Naive thymus-derived CD4-positive, alpha-beta T cell (primary cell): ENCODE results near the gene RPL39. TPM values are rescaled to one million over a fixed set of nuclear protein-coding genes. Genes with fewer than 3 reads are reported as not detected.
A peak's percentile ranks its signal among the peaks of the same experiment; 100 is the strongest.
"Not testable (repeated sequence)": the region's sequence is repeated elsewhere in the genome, so short reads cannot be mapped to it uniquely, and the experiment has no call there.

ENCODE experiments used
- ATAC-seq: fragments of 150-1000 bp; cut with Tn5 transposase; 2 replicates; pipeline ENCODE4 v1.10.0; 2021; ENCODE audit warnings: mild to moderate bottlenecking, moderate library complexity
- CTCF ChIA-PET: fragments of 350-600 bp; sonication (Branson Sonifier 250); formaldehyde crosslinking; loops from one replicate; lab custom pipeline; 2021; ENCODE audit warnings: antibody characterized with exemption; lab: Charles Lee
- POLR2A ChIA-PET: fragments of 350-600 bp; sonication (Branson Sonifier 250); formaldehyde crosslinking; loops from one replicate; lab custom pipeline; 2021; ENCODE audit warnings: antibody characterized with exemption, inconsistent platforms; lab: Charles Lee
- DNase-seq, 9 donors: peaks; one replicate each; pipeline versions ENCODE4 v3.0.0 to v3.0.0-alpha.2; 2020 to 2022; ENCODE audit warnings: mixed read lengths in 1 of 9
- H3K27ac ChIP-seq: one replicate; pipeline ENCODE4 v1.7.0; 2013; ENCODE audit warnings: mild to moderate bottlenecking, low read depth, low read length, moderate library complexity
- H3K27me3 ChIP-seq, 2 donors: one replicate each; pipeline ENCODE4 v1.7.0; 2013; ENCODE audit warnings: low read length in 2 of 2, mild to moderate bottlenecking in 2 of 2, moderate library complexity in 2 of 2; ENCODE audit not compliant: control insufficient read depth in 2 of 2, insufficient read depth in 2 of 2
- H3K36me3 ChIP-seq, 3 experiments: 1 replicate in 2 of 3; 2 replicates in 1 of 3; pipeline ENCODE4 v1.7.0; 2013; ENCODE audit warnings: low read length in 3 of 3, mild to moderate bottlenecking in 3 of 3, moderate library complexity in 1 of 3; ENCODE audit not compliant: insufficient read depth in 3 of 3, control insufficient read depth in 2 of 3
- H3K4me1 ChIP-seq, 2 donors: one replicate each; pipeline ENCODE4 v1.7.0; 2013; ENCODE audit warnings: low read length in 2 of 2, mild to moderate bottlenecking in 2 of 2, moderate library complexity in 1 of 2; ENCODE audit not compliant: control insufficient read depth in 2 of 2, insufficient read depth in 2 of 2
- H3K4me3 ChIP-seq: 2 replicates; pipeline ENCODE4 v1.7.0; 2013; ENCODE audit warnings: mild to moderate bottlenecking, low read length
- H3K9me3 ChIP-seq, 3 experiments: 1 replicate in 2 of 3; 2 replicates in 1 of 3; pipeline ENCODE4 v1.7.0; 2013; ENCODE audit warnings: low read length in 3 of 3; ENCODE audit not compliant: control insufficient read depth in 2 of 3
- H3K27ac Mint-ChIP-seq, 9 donors: one replicate each; pipeline ENCODE4 v1.8.0; 2020 to 2022; ENCODE audit warnings: mixed read lengths in 9 of 9, mild to moderate bottlenecking in 8 of 9, moderate library complexity in 5 of 9, inconsistent platforms in 2 of 9
- H3K27me3 Mint-ChIP-seq, 5 donors: one replicate each; pipeline ENCODE4 v1.8.0; 2021 to 2022; ENCODE audit warnings: mixed read lengths in 5 of 5, mild to moderate bottlenecking in 1 of 5
- H3K36me3 Mint-ChIP-seq, 5 donors: one replicate each; pipeline ENCODE4 v1.8.0; 2020 to 2022; ENCODE audit warnings: mixed read lengths in 5 of 5, mild to moderate bottlenecking in 3 of 5, inconsistent platforms in 1 of 5
- H3K4me1 Mint-ChIP-seq, 7 donors: one replicate each; pipeline ENCODE4 v1.8.0; 2020 to 2022; ENCODE audit warnings: mixed read lengths in 7 of 7, mild to moderate bottlenecking in 3 of 7, inconsistent platforms in 1 of 7
- H3K4me3 Mint-ChIP-seq, 10 donors: one replicate each; pipeline ENCODE4 v1.8.0; 2020 to 2022; ENCODE audit warnings: mild to moderate bottlenecking in 10 of 10, mixed read lengths in 10 of 10, moderate library complexity in 6 of 10, inconsistent platforms in 2 of 10
- H3K9me3 Mint-ChIP-seq, 11 donors: one replicate each; pipeline ENCODE4 v1.8.0; 2020 to 2022; ENCODE audit warnings: mixed read lengths in 11 of 11, mild to moderate bottlenecking in 4 of 11, inconsistent platforms in 1 of 11, moderate library complexity in 1 of 11
- intact Hi-C, 2 donors: fragments of 100-400 bp; cut with micrococcal nuclease; formaldehyde crosslinking; loops; one replicate each; pipeline ENCODE4 v1.15.1; 2023
- polyA plus RNA-seq, 2 donors: library from polyadenylated mRNA; unstranded; fragments of 300-500 nt; fragmentation: Illumina TruSeq; gene quantifications; one replicate each; pipeline ENCODE4 v1.2.3, GENCODE V29; 2021
- total RNA-seq, 6 experiments: library from RNA in 5 of 6; stranded (reverse) in 5 of 6; gene quantifications; 1 replicate in 5 of 6; 2 replicates in 1 of 6; pipeline ENCODE4 v1.2.3 and lab custom pipeline; 2021 to 2026

RPL39 gene
- total RNA-seq (1,000 to 10,000 TPM; 2,181 to 4,347 (median 3,799) TPM), polyA plus RNA-seq (1,000 to 10,000 TPM; 4,923 to 5,899 TPM), total RNA-seq (lab: John Stamatoyannopoulos, UW) (274 reads per million, percentile 95 among the genes with 10 or more reads in this experiment)

DNA sequence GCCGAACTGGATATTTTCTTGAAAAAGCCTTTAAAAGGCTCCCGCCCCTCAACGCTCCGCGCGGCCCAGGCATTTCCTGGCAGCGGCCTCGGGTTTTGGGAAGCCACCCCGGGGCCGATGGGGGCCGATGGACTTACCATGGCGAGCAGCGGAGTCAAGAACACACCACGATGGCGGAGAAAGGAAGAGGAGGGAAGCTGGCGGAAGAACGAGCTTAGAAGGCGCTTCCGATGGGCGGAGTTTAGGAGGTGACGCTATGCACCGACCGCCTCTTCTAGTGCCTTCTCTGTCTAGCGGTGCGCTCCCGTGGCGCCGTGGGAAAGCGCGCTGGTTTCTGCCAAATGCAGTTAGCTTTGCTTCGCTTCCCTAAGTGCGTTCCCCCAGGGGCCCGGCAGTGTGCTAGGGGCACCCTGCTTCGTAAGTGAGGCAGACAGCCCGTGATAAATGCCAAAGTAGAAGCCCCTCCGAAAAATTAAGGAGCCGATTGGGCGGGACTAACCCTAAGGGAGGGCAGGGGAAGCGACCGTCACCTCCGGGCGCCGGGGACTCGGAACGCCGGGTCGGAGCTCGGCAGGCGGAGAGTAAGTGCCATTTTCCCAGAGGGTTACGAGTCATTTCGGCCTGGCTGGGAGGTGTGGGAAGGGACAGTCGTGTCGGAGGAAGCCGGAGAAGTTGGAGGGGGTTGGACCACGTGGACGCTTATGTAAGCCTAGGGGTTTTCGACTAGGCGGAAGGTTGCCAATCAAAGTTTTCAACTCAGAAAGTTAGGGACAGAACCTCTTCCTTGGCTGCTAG, at the start of gene RPL39:
Gene RPL39, minus strand, starts transcription at position 194 of the 795 bp plus-strand sequence. Its CDS starts 54 bp downstream, at position 140.
- H3K27me3 Mint-ChIP-seq, result no peaks in the 10 kb centered on the region

DNA sequence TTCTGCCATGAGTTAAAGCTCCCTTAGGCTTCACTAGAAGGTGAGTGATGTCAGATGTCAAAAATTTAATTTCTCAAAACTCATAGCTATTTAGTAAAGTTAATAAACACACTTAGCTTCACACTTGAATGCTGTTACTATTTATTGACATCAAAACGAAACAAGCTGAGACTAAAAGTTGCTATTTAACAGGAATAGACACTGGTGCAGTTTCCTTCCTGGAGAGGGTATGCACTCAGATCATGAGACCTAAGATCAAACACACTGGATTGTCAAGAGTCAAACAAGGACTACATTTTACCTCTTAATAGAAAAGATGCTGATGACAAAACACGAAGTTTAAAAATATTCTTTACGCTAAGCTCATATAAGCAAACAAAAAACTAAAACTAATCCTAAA, 42.5 kb upstream of the RPL39 start:
- H3K4me1 ChIP-seq, result no peaks in the 10 kb centered on the region
- H3K4me1 Mint-ChIP-seq, result no peaks in the 10 kb centered on the region
- DNase-seq, result no peak
- H3K27ac Mint-ChIP-seq, result no peak overlapping the region
- H3K27me3 ChIP-seq, result no peaks in the 10 kb centered on the region
- POLR2A ChIA-PET, result interaction anchor here (1.0 kb wide), 1 partner anchor 42 kb away, joined by 3 read pairs; the partner anchor contains the start of gene RPL39
- H3K9me3 ChIP-seq, result no peaks in the 10 kb centered on the region
- CTCF ChIA-PET, result no interaction called here
- H3K27ac ChIP-seq, result no peak overlapping the region
- peaks cover under 1 to 30% (median 3%) of the 10 kb centered on the region in 3 experiments for H3K36me3 ChIP-seq
- H3K9me3 Mint-ChIP-seq, result peaks cover 0 to 2% (median 0%) of the 10 kb centered on the region in 11 donors
- peaks cover 0 to 38% (median 31%) of the 10 kb centered on the region in 5 donors for H3K36me3 Mint-ChIP-seq
- ATAC-seq, result no peak
- H3K27me3 Mint-ChIP-seq, result no peaks in the 10 kb centered on the region
- no peak overlapping the region for H3K4me3 Mint-ChIP-seq
- H3K4me3 ChIP-seq, result no peak overlapping the region
- intact Hi-C loops, result no loop called here

More for the DNA sequence above, at the start of gene RPL39:
- peak within 1 kb of the TSS; percentile 85 for H3K4me3 ChIP-seq
- H3K4me3 Mint-ChIP-seq, result peak within 1 kb of the TSS; percentile 87 to 96 (median 92)
- peaks cover 16 to 24% of the 10 kb centered on the region in 2 donors for H3K4me1 ChIP-seq
- intact Hi-C loops, result loop anchor here (1.0 to 5.0 kb wide), 13 partner anchors 30 to 461 kb away; partner anchors contain the start of genes NDUFA1 (in 2 of the 2), NKAP (in 2 of the 2), NKRF (in 2 of the 2) and RNF113A (in 2 of the 2)
- no peaks in the 10 kb centered on the region for H3K27me3 ChIP-seq
- peaks cover 0 to 18% (median 0%) of the 10 kb centered on the region in 5 donors for H3K36me3 Mint-ChIP-seq
- ChIA-PET CTCF (interaction anchor here (0.7 to 1.3 kb wide), 5 partner anchors 9 to 149 kb away, joined by 3 to 5 read pairs (median 4); partner anchors contain the start of gene UPF3B), POLR2A (interaction anchor here (0.5 to 4.7 kb wide), 24 partner anchors 9 to 1291 kb away, joined by 3 to 46 read pairs (median 4); partner anchors contain the start of genes NDUFA1, NKRF, RNF113A and SEPTIN6)
- peak within 1 kb of the TSS; percentile 89 to 98 (median 97) for H3K27ac Mint-ChIP-seq
- peak within 1 kb of the TSS; percentile 91 for H3K27ac ChIP-seq
- ATAC-seq (peak; percentile 96), DNase-seq (peak; percentile 61 to 88 (median 82))
- no peaks in the 10 kb centered on the region for H3K9me3 ChIP-seq
- peaks cover 0 to 17% (median 0%) of the 10 kb centered on the region in 3 experiments for H3K36me3 ChIP-seq
- peaks cover 5 to 33% (median 21%) of the 10 kb centered on the region in 7 donors for H3K4me1 Mint-ChIP-seq
- H3K9me3 Mint-ChIP-seq, result no peaks in the 10 kb centered on the region

DNA sequence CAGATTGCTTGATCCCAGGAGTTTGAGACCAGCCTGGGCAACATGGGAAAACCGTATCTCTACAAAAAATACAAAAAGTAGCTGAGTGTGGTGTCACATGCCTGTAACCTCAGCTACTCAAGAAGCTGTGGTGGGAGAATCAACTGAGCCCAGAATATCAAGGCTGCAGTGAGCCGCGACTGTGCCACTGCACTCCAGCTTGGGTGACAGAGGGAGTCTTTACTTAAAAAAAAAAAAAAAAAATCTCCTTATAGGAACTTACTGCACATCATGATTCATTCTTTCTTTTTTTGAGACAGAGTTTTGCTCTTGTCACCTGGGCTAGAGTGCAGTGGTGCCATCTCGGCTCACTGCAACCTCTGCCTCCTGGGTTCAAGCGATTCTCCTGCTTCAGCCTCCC, 37.0 kb upstream of the RPL39 start:
- POLR2A ChIA-PET, result no interaction called here
- H3K4me1 ChIP-seq, result no peaks in the 10 kb centered on the region
- Mint-ChIP-seq H3K27ac (no peak overlapping the region), H3K4me1 (peaks cover 0 to 10% (median 6%) of the 10 kb centered on the region in 7 donors), H3K36me3 (peaks cover 0 to 20% (median 17%) of the 10 kb centered on the region in 5 donors), H3K27me3 (no peaks in the 10 kb centered on the region), H3K9me3 (no peaks in the 10 kb centered on the region), H3K4me3 (no peak overlapping the region)
- H3K9me3 ChIP-seq, result no peaks in the 10 kb centered on the region
- no peak for ATAC-seq
- no peaks in the 10 kb centered on the region for H3K36me3 ChIP-seq
- CTCF ChIA-PET, result no interaction called here
- intact Hi-C loops, result no loop called here
- H3K27me3 ChIP-seq, result no peaks in the 10 kb centered on the region
- no peak overlapping the region for H3K4me3 ChIP-seq
- H3K27ac ChIP-seq, result no peak overlapping the region
- no peak for DNase-seq

DNA sequence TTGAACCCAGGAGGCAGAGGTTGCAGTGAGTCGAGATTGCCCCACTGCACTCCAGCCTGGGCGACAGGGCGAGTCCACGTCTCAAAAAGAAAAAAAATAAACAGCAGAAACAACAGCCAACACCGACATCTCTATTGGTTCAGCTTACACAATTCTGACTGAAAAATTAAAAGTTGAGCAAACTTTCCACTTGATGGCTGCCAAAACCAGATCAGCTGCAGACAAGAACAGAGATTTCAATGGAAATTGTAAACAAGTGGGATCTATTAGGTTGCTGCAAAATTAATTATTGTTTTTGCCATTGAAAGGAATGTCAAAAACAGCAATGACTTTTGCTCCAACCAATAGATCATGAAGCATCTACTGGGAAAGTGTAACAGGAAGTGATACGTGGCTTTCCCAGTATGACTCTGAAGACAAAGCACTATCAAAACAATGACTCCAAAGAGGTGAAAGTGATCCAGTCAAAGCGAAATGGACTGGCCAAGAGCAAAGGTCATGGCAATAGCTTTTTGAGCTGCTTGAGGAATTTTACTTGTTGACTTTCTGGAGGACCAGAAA, 35.0 kb upstream of the RPL39 start:
- Mint-ChIP-seq H3K4me1 (peaks cover 0 to 23% (median 16%) of the 10 kb centered on the region in 7 donors), H3K4me3 (no peak overlapping the region), H3K9me3 (no peaks in the 10 kb centered on the region), H3K27me3 (no peaks in the 10 kb centered on the region), H3K27ac (peak overlapping the region in 5 of 9 donors; percentile 12 to 73 (median 56)), H3K36me3 (peaks cover 0 to 17% (median 12%) of the 10 kb centered on the region in 5 donors)
- Histone ChIP-seq H3K27me3 (no peaks in the 10 kb centered on the region), H3K4me3 (no peak overlapping the region), H3K27ac (no peak overlapping the region), H3K4me1 (no peaks in the 10 kb centered on the region), H3K36me3 (no peaks in the 10 kb centered on the region), H3K9me3 (no peaks in the 10 kb centered on the region)
- DNase-seq, result no peak
- CTCF ChIA-PET, result no interaction called here
- ATAC-seq, result no peak
- intact Hi-C loops, result no loop called here
- POLR2A ChIA-PET, result no interaction called here

DNA sequence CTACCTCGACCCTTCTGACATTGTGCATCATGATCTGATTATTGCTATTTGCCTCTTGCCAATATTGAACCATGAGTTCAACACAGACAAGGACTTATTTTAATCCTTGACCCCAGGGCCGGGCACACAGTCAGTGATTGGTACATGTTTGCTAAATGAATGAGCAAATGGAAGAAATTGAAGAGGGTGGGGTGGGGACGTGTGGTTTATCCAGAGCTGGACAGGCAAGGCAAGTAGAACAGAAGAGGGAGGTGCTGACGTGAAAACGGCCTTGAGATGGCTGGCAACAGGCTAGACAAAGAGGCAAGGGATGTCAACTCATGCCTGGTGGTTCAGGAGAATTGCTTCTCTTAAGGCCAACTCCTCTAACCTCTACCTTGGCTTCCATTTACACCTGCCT, 32.8 kb upstream of the RPL39 start:
- POLR2A ChIA-PET, H3K9me3 ChIP-seq, H3K27ac Mint-ChIP-seq, H3K9me3 Mint-ChIP-seq, H3K27ac ChIP-seq, H3K36me3 Mint-ChIP-seq, H3K4me1 ChIP-seq, H3K4me3 ChIP-seq, CTCF ChIA-PET, H3K27me3 Mint-ChIP-seq, ATAC-seq, H3K27me3 ChIP-seq, DNase-seq, intact Hi-C loops, H3K4me3 Mint-ChIP-seq, H3K36me3 ChIP-seq: not testable (repeated sequence)
- peaks cover 0 to 23% (median 20%) of the 10 kb centered on the region in 7 donors for H3K4me1 Mint-ChIP-seq

DNA sequence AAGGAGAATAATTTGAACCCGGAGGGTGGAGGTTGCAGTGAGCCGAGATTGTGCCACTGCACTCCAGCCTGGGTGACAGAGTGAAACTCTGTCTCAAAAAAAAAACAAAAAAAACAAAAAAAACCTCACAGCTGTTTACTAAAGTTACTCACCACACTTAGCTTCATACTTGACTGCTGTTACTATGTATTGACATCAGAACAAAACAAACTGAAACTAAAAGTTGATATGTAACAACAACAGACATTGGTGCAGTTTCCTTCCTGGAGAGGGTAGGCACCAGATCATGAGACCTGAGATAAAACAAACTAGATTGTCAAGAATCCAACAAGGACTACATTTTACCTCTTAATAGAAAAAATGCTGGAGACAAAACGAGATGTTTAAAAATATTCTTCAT, 30.3 kb upstream of the RPL39 start:
- H3K9me3 Mint-ChIP-seq, CTCF ChIA-PET, H3K36me3 ChIP-seq, H3K36me3 Mint-ChIP-seq, H3K4me1 ChIP-seq, H3K27me3 ChIP-seq, H3K9me3 ChIP-seq, H3K4me3 ChIP-seq, H3K27me3 Mint-ChIP-seq: not testable (repeated sequence)
- Mint-ChIP-seq H3K27ac (peak overlapping the region; percentile 79 to 98 (median 84)), H3K4me3 (peak overlapping the region; percentile 10 to 77 (median 47)), H3K4me1 (peaks cover 0 to 22% (median 17%) of the 10 kb centered on the region in 7 donors)
- DNase-seq (peak in 7 of 9 donors; percentile 53 to 84 (median 69)), ATAC-seq (peak; percentile 99)
- POLR2A ChIA-PET, result interaction anchor here (1.2 to 1.7 kb wide), 4 partner anchors 9 to 49 kb away, joined by 3 to 10 read pairs (median 4); partner anchors contain the start of genes RPL39 and UPF3B
- intact Hi-C loops, result loop anchor here (1.0 kb wide), 3 partner anchors 30 to 50 kb away; partner anchors contain the start of genes RPL39 (in 2 of the 2), NDUFA1 (in 1 of the 2) and RNF113A (in 1 of the 2)
- H3K27ac ChIP-seq, result peak overlapping the region; percentile 53
